ENCODE results near the gene SLC25A48.

- TF ChIP-seq CTCF (conservative IDR thresholded peaks at IDR 0.05; ENCODE audit: low read length) = no peak
- TF ChIP-seq EZH2phosphoT487 (IDR thresholded peaks at IDR 0.05; ENCODE audit: borderline replicate concordance, low read depth, low read length) = no peak
These were observed 34.2 kb downstream of the SLC25A48 start for GRCh38 chr5:135868681-135869080.

Measured in OCI-LY7 (cell line).